Activated CD8-positive, alpha-beta memory T cell treated with anti-CD3 and anti-CD28 coated beads, Interleukin-2, amount 50 U/mL, for 24 hours (primary cell): ENCODE data around the gene ZNF429.
A peak's percentile ranks its signal among the peaks of the same experiment; 100 is the strongest.
"Not testable (repeated sequence)": the region's sequence is repeated elsewhere in the genome, so short reads cannot be mapped to it uniquely, and the experiment has no call there.

Experiments
- DNase-seq: peaks from one replicate; pipeline ENCODE4 v3.0.0-alpha.2; 2020; ENCODE audit errors: extremely low read depth

ZNF429 gene

DNA sequence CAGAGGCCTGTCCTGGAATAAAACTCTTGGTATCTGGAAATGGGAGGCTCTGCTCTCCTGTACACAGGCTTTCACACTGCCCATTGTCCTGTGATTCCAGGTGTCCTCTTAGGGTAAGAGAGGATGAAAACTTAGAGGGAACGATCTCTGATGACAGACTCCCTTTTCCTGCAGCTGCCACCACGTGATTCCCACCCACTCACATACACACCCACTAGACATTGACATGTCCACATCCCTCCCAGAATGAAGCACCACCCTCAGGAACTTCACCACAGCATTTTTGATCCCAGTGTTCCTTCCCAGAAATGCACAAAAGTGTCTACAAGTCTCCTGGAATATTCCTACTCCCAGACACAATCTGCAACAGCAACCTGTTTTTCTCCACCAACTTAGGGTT, 8.2 kb downstream of the ZNF429 start:
- DNase-seq: no peak

GRCh38 chr19:21519488-21519887, 14.1 kb downstream of the ZNF429 start:
- no peak for DNase-seq

GRCh38 chr19:21532904-21533303, 27.5 kb downstream of the ZNF429 start:
- no peak for DNase-seq

GRCh38 chr19:21536741-21537290, 31.4 kb downstream of the ZNF429 start:
- DNase-seq: not testable (repeated sequence)

DNA sequence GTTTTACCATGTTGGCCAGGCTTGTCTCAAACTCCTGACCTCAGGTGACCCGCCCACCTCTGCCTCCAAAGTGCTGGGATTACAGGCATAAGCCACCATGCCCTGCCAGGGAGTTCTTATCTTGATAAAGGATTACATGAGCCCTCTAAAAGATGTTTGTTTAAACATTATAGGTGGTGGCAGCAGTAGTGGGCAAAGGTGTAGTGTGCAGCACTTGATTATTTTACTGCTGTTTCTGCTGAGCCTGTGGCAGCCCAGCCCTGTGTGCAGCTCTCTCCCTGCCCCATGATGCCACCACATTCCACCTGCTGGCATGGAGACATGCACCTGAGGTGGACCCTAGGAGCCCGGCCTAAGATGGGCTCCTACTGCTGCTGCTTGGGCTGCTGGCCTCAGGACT, 54.0 kb downstream of the ZNF429 start:
- no peak for DNase-seq

GRCh38 chr19:21564406-21564805, 59.0 kb downstream of the ZNF429 start:
- no peak for DNase-seq

- no peak for DNase-seq
Observed at GRCh38 chr19:21566073-21566472, 60.7 kb downstream of the ZNF429 start.

DNA sequence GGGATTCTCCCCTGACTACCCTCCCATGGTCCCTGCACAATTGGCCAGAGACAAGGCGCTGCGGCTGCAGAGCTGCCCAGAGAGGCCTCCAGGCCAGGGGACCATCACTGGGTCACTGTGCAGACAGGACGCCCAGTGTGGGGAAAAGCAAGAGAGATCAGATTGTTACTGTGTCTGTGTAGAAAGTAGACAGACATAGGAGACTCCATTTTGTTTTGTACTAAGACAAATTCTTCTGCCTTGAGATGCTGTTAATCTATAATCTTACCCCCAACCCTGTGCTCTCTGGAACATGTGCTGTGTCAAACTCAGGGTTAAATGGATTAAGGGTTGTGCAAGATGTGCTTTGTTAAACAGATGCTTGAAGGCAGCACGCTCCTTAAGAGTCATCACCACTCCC, 62.4 kb downstream of the ZNF429 start:
- DNase-seq: not testable (repeated sequence)

GRCh38 chr19:21568816-21569493, 63.6 kb downstream of the ZNF429 start:
- peak; percentile 86 for DNase-seq

- peak; percentile 33 for DNase-seq
Observed at GRCh38 chr19:21569494-21569865, 64.1 kb downstream of the ZNF429 start.

DNA sequence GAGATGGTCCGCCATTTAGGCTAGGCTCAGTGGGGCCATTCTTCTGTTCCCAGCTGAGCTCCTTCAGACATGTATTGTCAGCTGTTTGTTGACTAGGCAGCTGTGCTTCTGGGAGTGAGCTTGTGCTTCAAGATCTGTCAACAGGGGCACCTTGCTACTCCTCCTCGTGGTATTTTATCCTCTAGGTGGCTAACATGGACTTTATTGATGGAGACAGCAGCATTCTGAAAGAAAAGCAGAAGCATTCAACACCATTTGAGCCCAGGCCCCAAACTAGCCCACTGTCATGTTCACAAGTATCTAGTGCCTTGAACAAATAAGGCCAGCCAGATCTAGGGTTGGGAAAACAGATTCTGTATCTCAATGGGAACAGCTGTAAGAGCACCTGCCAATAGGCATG, 65.9 kb downstream of the ZNF429 start:
- DNase-seq: no peak

- no peak for DNase-seq
Observed at GRCh38 chr19:21574607-21575006, 69.2 kb downstream of the ZNF429 start.

GRCh38 chr19:21576481-21576880, 71.1 kb downstream of the ZNF429 start:
- no peak for DNase-seq

DNA sequence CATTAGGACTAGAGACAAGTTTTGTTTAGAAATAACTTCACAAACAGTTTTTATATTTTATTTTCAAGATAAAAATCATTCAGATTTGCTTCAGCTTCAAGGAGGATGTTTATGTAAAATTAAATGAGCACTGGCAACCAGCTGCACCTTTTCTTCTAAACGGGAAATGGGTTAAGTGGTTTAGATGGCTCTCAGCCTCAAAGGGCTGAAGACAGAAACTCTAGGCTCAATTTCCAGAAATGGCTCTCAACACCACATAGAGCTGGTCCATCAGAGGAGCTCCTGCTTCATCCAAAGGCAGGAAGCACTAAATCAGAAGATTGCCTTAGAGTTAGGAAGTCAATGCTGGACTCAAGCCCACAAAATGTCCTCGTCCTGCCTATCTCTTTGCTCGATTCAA, 74.7 kb downstream of the ZNF429 start:
- no peak for DNase-seq

- DNase-seq: no peak
Observed at GRCh38 chr19:21580818-21581217, 75.4 kb downstream of the ZNF429 start.

DNA sequence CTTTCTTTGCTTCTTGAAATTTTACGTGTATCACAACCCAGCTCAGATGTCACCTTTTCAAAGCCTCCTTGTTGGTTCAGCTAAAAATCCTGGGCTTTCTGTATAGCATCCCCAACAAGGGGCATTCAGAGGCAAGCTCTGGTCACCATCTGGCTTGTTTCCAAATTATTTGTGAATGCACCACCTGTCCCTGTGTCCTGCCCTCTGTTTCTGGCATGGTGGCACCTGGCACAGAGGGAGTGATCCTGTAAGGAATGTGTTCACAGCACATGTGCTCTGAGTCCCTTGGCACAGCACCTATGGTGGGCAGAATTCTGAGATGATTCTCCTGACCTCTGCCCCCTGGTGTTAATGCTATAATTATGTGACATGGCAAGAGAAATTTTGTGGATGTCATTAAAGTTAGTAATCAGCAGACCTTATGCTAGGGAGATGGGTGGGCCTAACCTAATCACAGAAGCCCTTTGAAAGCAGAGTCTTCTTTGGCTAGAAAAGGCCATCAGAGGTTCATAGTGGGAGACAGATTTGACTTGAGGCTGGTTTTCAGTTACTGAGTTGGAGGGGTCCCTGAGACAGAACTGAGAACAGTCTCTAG, 76.3 kb downstream of the ZNF429 start:
- DNase-seq: no peak

DNA sequence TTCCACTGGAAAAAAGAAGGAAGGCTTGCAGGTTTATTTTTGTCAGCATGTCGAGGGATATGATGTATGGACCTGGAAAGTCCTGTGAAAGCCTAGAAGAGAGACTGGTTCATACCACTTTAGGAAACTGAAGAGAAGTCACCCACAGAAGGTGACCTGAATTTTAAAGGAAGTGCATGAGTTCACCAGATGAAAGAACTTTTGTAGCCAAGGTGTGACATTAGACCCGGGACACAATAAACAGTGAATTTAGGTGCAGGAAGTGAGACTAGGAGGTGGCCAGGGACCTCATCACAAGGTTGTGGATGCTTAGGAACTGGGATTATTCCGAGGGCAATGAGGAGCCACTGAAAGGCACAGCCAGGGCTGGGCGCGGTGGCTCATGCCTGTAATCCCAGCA, 79.1 kb downstream of the ZNF429 start:
- DNase-seq: no peak

DNA sequence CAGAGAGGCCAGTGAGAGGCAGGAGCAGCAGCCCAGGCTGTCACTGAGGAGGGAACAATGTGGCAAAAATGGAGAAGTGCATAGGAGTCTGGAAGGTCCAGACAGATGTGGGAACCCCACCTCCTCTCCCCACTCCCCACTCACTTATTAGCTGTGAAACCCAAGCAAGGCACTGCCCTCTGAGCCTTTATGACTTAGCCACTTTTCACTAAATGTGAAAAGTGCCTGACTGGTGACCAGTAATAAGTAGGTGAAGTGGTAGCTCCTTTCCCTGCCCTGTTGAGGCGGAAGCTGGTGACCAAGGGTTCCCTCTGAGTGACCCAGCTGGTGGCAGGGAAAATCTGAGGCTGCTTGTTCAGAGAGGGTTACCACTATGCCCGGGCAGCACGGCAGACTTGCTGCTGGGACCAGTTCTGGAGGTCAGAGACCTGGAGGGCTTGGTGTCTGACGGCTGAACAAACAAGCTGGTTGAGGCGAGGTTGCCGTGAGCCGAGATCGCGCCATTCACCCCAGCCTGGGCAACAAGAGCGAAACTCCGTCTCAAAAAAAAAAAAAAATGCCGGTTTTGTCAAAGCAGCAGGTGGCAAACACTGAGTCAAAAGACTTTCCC, 80.0 kb downstream of the ZNF429 start:
- no peak for DNase-seq

GRCh38 chr19:21586311-21587116, 81.1 kb downstream of the ZNF429 start:
- no peak for DNase-seq

- no peak for DNase-seq
Observed at GRCh38 chr19:21587117-21587461, 81.7 kb downstream of the ZNF429 start.

- DNase-seq: no peak
Observed at GRCh38 chr19:21587549-21587948, 82.1 kb downstream of the ZNF429 start.

DNA sequence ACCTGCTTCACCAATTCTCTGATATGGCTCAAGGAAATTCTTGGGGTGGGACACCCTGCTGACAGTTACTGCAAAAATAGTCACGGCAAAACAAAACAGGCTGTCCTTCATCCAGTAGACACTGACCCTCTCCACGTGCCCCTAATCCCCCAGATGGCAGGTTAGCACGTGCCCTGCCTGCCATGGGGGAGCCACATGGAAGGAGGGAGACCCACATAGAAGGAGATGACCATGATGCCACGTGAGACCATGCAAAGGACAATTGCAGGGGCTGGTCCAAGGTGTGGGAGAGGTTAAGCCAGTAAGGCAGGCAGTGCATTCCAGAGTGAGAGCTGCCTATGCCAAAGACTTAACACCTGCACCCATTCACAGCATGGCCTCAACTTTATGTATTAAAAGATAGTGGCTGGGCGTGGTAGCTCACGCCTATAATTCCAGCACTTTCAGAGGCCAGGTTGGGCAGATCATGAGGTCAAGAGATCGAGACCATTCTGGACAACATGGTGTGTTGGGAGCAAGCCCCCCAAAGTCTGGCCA, 82.7 kb downstream of the ZNF429 start:
- no peak for DNase-seq
